Kidney (tissue), 14 donors: ENCODE measurements around the gene FAAP100. TPM values are rescaled to one million over a fixed set of nuclear protein-coding genes. Genes with fewer than 3 reads are reported as not detected.

Source experiments
- DNase-seq, 5 donors: peaks; one replicate each; pipeline ENCODE4 v3.0.0-alpha.2; 2013 to 2020
- FAIRE-seq: peaks from 2 replicates; lab custom pipeline; 2012; peaks lifted over from hg19 to GRCh38; lab: Jason Lieb, UNC
- H3K27ac ChIP-seq, 2 donors: one replicate each; pipeline ENCODE4 v1.7.0; 2013; ENCODE audit warnings: low read depth in 2 of 2, low read length in 2 of 2, inconsistent platforms in 1 of 2
- H3K27me3 ChIP-seq: one replicate; pipeline ENCODE4 v1.7.1; 2013; ENCODE audit warnings: low read length, inconsistent platforms; ENCODE audit not compliant: control insufficient read depth, insufficient read depth
- H3K36me3 ChIP-seq, 3 donors: one replicate each; pipeline versions ENCODE4 v1.7.0 to v1.7.1; 2013; ENCODE audit warnings: low read length in 3 of 3, control low read depth in 1 of 3, inconsistent platforms in 1 of 3; ENCODE audit not compliant: insufficient read depth in 3 of 3, control insufficient read depth in 2 of 3
- H3K4me1 ChIP-seq, 3 donors: one replicate each; pipeline versions ENCODE4 v1.7.0 to v1.7.1; 2013; ENCODE audit warnings: low read length in 3 of 3, inconsistent platforms in 1 of 3, low read depth in 1 of 3; ENCODE audit not compliant: control insufficient read depth in 2 of 3, insufficient read depth in 2 of 3
- H3K4me3 ChIP-seq, 3 donors: one replicate each; pipeline versions ENCODE4 v1.7.0 to v1.8.1; 2013; ENCODE audit warnings: low read length in 3 of 3, control low read depth in 1 of 3, inconsistent platforms in 1 of 3
- H3K9ac ChIP-seq, 3 donors: one replicate each; pipeline versions ENCODE4 v1.7.0 to v1.7.1; 2013; ENCODE audit warnings: low read length in 3 of 3, control low read depth in 1 of 3, inconsistent platforms in 1 of 3
- H3K9me3 ChIP-seq, 3 donors: one replicate each; pipeline versions ENCODE4 v1.7.0 to v1.7.1; 2013; ENCODE audit warnings: low read length in 3 of 3, control low read depth in 1 of 3, inconsistent platforms in 1 of 3; ENCODE audit not compliant: control insufficient read depth in 2 of 3, insufficient read depth in 1 of 3
- intact Hi-C: fragments of 100-400 bp; cut with DNase I; formaldehyde crosslinking; loops from one replicate; pipeline ENCODE4 v1.11.1; 2022
- polyA plus RNA-seq: library from polyadenylated mRNA; stranded (reverse); fragments of 350-450 nt; fragmentation: Illumina TruSeq; extraction: RNeasy Lipid Tissue Mini Kit (QIAGEN cat#74804); gene quantifications from one replicate; pipeline ENCODE4 v1.2.3, GENCODE V29; 2014; ENCODE audit warnings: low read depth, low replicate concordance; ENCODE audit not compliant: insufficient read depth
- total RNA-seq: library from RNA; stranded (reverse); fragmentation: NEBNext Ultra II Directional; extraction: Animal tissue kit (Norgen Biotek cat#: 25700); gene quantifications from one replicate; pipeline ENCODE4 v1.2.1, GENCODE V29; 2021
- TF ChIP-seq, protein P1 (sequence below): IDR thresholded peaks from 3 replicates; pipeline ENCODE4 v1.5.1; 2012; ENCODE audit warnings: mild to moderate bottlenecking, moderate library complexity, borderline replicate concordance; ENCODE audit not compliant: insufficient read depth; ENCODE audit errors: extremely low read depth
- donor health status: control.
- donor health status: control.
- donor health status: control.
- donor health status: control.
- donor health status: control.
- donor health status: DM: yes; HTN: yes; CAD: no.
- donor health status: Normal renal cell carcinoma (clear cell type).

FAAP100 gene
- total and polyA plus RNA-seq, 2 donors from 2014 or later, result 13.2 to 28.6 TPM

DNA sequence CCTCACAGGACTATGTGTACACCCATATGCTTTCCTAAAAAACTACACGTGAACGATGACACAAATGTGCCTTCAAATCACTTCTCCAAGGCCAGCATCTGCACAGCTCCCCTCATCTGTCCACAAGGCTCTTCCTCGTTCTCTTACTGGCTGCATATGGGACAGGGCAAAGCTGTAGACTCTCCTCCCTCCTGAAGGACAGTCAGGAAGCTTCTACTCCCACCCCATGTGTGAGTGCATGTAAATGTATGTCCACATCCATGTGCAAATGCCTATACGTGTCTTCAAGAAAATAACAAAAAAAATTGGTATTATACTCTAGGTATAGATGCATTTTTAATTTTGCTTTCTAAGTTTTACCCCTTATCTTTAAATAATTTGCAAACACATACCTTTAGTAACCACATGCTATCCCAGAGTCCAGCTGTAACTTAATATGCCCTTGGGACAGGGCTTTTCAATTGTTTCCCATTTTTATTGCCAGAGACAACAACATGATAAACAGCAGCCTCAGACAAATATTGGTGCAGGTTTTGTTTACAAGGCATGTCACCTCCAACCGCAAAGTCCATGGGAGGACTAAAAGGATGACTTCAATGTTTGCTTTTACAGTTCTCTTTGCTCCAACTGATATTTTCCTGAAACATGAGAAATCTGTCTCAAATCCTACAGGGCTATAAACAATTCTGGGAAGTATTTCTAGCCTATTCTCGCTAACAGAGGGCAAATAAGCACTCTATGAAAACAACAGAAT lies 31.6 kb upstream of the FAAP100 start:
- DNase-seq (peak in 3 of 5 donors; percentile 42 to 73 (median 71)), FAIRE-seq (no peak)
- H3K4me1 ChIP-seq, result no peaks in the 10 kb centered on the region
- H3K9me3 ChIP-seq, result no peaks in the 10 kb centered on the region
- TF ChIP-seq, protein P1, sequence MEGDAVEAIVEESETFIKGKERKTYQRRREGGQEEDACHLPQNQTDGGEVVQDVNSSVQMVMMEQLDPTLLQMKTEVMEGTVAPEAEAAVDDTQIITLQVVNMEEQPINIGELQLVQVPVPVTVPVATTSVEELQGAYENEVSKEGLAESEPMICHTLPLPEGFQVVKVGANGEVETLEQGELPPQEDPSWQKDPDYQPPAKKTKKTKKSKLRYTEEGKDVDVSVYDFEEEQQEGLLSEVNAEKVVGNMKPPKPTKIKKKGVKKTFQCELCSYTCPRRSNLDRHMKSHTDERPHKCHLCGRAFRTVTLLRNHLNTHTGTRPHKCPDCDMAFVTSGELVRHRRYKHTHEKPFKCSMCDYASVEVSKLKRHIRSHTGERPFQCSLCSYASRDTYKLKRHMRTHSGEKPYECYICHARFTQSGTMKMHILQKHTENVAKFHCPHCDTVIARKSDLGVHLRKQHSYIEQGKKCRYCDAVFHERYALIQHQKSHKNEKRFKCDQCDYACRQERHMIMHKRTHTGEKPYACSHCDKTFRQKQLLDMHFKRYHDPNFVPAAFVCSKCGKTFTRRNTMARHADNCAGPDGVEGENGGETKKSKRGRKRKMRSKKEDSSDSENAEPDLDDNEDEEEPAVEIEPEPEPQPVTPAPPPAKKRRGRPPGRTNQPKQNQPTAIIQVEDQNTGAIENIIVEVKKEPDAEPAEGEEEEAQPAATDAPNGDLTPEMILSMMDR, result no peak
- H3K4me3 ChIP-seq, result no peak overlapping the region
- no peaks in the 10 kb centered on the region for H3K27me3 ChIP-seq
- H3K9ac ChIP-seq, result no peak overlapping the region
- peaks cover 11 to 50% (median 33%) of the 10 kb centered on the region in 3 donors for H3K36me3 ChIP-seq
- intact Hi-C loops, result no loop called here
- H3K27ac ChIP-seq, result no peak overlapping the region

DNA sequence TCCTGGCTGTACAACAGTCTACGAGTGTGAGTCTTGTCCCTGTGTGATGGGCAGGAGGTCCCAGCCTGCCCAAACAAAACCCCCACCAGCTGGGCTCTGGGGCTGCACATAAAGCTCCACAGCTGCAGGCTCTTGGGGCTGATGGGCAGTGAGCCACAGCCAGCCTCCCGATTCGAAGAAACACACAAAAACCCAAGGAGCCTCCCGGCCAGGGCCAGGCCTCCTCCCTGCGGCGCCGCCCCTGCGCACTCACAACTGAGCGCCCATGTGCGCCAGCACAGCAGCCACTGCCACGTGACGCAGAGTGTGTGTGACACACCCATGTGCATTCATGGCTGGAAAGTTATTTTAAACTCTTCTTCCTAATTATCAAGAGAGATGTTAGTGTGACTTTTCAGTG lies 30.6 kb upstream of the FAAP100 start:
- H3K9me3 ChIP-seq, result no peaks in the 10 kb centered on the region
- no peak for FAIRE-seq
- intact Hi-C loops, result no loop called here

DNA sequence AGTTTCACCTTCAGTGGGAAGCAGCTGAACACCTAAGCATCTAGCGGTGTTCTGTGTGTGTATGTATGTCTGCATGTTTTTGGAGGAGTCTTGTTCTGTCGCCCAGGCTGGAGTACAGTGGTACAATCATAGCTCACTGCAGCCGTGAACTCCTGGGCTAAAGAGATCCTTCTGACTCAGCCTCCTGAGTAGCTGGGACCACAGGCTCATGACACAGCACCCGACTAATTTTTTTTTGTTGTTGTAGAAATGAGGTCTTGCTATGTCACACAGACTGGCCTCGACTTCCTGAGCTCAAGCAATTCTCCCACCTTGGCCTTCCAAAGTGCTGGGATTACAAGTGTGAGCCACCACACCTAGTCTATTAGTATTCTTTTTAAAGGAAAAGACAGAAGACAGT lies 30.2 kb upstream of the FAAP100 start:
- Histone ChIP-seq H3K9ac (no peak overlapping the region), H3K4me1 (no peaks in the 10 kb centered on the region), H3K4me3 (no peak overlapping the region), H3K36me3 (peaks cover 8 to 39% (median 26%) of the 10 kb centered on the region in 3 donors), H3K27me3 (no peaks in the 10 kb centered on the region), H3K27ac (no peak overlapping the region), H3K9me3 (no peaks in the 10 kb centered on the region)
- DNase-seq (peak in 1 of 5 donors; percentile 1), FAIRE-seq (no peak)
- intact Hi-C loops, result no loop called here
- TF ChIP-seq, protein P1, result no peak

More for the DNA sequence above, 30.6 kb upstream of the FAAP100 start:
- H3K4me1 ChIP-seq, result no peaks in the 10 kb centered on the region
- H3K27ac ChIP-seq, result no peak overlapping the region
- H3K27me3 ChIP-seq, result no peaks in the 10 kb centered on the region
- H3K9ac ChIP-seq, result no peak overlapping the region
- peaks cover 8 to 40% (median 26%) of the 10 kb centered on the region in 3 donors for H3K36me3 ChIP-seq
- DNase-seq, result peak in 1 of 5 donors; percentile 45
- TF ChIP-seq, protein P1, result no peak
- no peak overlapping the region for H3K4me3 ChIP-seq
